Testis (tissue), 2 donors: Measurements from ENCODE around the gene PLSCR4.

ENCODE experiments used
- CTCF ChIP-seq, 3 experiments: fragments of 450-650 bp in 2 of 3; fragments of 200-600 bp in 1 of 3; sonication (generic) in 1 of 3; IDR thresholded peaks; one replicate each; pipeline ENCODE4 v1.5.1; 2016 to 2019; ENCODE audit warnings: antibody characterized with exemption in 3 of 3, mild to moderate bottlenecking in 2 of 3, moderate library complexity in 1 of 3
- POLR2A ChIP-seq: fragments of 450-650 bp; IDR thresholded peaks from one replicate; pipeline ENCODE4 v1.6.1; 2017; ENCODE audit warnings: antibody characterized with exemption, mild to moderate bottlenecking, moderate library complexity

GRCh38 chr3:146241523-146242240, 9.2 kb downstream of the PLSCR4 start:
- TF ChIP-seq CTCF (IDR thresholded peaks at IDR 0.05) (no peak), POLR2A (no peak)
